Body of pancreas (tissue), 4 donors: ENCODE results near the gene PEPD. TPM values are rescaled to one million over a fixed set of nuclear protein-coding genes. Genes with fewer than 3 reads are reported as not detected.

ENCODE experiments used
- ATAC-seq: fragments of 150-250 bp; one replicate; pipeline ENCODE4 v1.9.1; 2016
- DNase-seq, 4 donors: peaks; one replicate each; pipeline ENCODE4 v3.0.0-alpha.2; 2019
- H3K27ac ChIP-seq, 4 donors: fragments of 200-600 bp; sonication (generic); 1 replicate in 3 of 4; 2 replicates in 1 of 4; pipeline versions ENCODE4 v1.5.1 to v1.6.1; 2016 to 2019; ENCODE audit warnings: mild to moderate bottlenecking in 1 of 4, mixed read lengths in 1 of 4, moderate library complexity in 1 of 4
- H3K27me3 ChIP-seq, 2 donors: fragments of 200-600 bp; sonication (generic); one replicate each; pipeline ENCODE4 v1.6.0; 2016; ENCODE audit warnings: mild to moderate bottlenecking in 1 of 2
- H3K36me3 ChIP-seq, 2 donors: fragments of 200-600 bp; sonication (generic); replicated peaks in 1 of 2; 2 replicates each; pipeline ENCODE4 v1.5.1; 2016; ENCODE audit warnings: low read depth in 2 of 2; ENCODE audit not compliant: insufficient read depth in 1 of 2
- H3K4me1 ChIP-seq: fragments of 200-600 bp; sonication (generic); one replicate; pipeline ENCODE4 v1.6.0; 2016
- H3K4me3 ChIP-seq, 2 donors: fragments of 200-600 bp; sonication (generic); 1 replicate in 1 of 2; 2 replicates in 1 of 2; pipeline ENCODE4 v1.5.1; 2016 to 2019
- H3K9me3 ChIP-seq, 3 donors: fragments of 200-600 bp; sonication (generic); 1 replicate in 2 of 3; 2 replicates in 1 of 3; pipeline ENCODE4 v1.5.1; 2016
- POLR2A ChIP-seq, 3 donors: fragments of 450-650 bp; IDR thresholded peaks; one replicate each; pipeline ENCODE4 v1.6.1; 2016; ENCODE audit warnings: antibody characterized with exemption in 3 of 3, mild to moderate bottlenecking in 2 of 3
- WGBS, 2 donors: methylation state at CpG; one replicate each; pipeline ENCODE4 v1.1.5; 2017; 5-methylcytosine and 5-hydroxymethylcytosine counted together
- intact Hi-C: fragments of 100-400 bp; cut with DNase I; formaldehyde crosslinking; loops from one replicate; pipeline ENCODE4 v1.15.1; 2023
- total RNA-seq, 2 donors: library from RNA; depleted of rRNA; stranded (reverse); fragments of >200 nt; gene quantifications; one replicate each; pipeline ENCODE4 v1.1.0, GENCODE V29; 2016
- TF ChIP-seq, protein P1 (sequence below), 7 experiments: fragments of 450-650 bp in 4 of 7; fragments of 200-600 bp in 3 of 7; sonication (generic) in 3 of 7; IDR thresholded peaks; one replicate each; pipeline ENCODE4 v1.5.1; 2016 to 2019; ENCODE audit warnings: antibody characterized with exemption in 7 of 7

The PEPD gene
- total RNA-seq, 2 donors from 2014 or later = 33.2 to 54.7 TPM

DNA sequence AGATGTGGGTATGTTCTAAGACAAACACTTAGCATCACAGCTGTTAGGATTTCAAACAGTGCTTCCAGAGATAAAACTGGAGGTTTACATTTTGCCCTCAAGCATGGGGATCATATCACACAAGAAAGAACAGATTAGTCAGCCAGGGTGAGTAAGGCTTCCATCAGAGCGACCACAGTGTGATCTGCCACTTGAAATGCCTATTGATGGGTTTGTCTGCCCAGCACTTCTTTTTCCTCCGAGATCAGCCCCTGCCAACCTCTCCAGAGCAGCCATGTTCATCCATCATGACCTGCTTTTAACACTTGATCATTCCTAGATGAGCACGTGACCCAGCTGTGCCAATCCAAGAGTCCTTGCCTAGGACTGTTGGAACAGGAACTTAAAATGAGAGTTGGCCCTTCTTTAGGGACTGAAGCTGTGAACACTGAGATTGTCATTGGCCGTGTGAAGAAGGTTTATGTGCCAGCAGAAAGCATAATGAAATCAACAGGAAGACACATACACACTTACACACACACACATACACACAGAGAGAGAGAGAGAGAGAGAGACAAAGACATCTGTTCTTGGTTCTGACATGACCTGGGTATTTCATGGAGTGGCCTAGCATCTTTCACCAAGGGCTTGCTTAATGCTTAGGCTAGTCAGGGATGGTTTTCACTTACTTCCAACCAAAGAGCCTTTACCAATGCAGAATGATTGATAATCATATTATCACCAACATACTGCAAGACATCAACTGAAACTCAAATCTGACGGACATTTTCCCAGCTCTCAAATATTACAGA lies 153.3 kb downstream of the PEPD start:
- Histone ChIP-seq H3K36me3 (no peaks in the 10 kb centered on the region), H3K27me3 (no peaks in the 10 kb centered on the region), H3K27ac (no peak overlapping the region), H3K9me3 (no peaks in the 10 kb centered on the region), H3K4me3 (no peak overlapping the region), H3K4me1 (peaks cover 5% of the 10 kb centered on the region)
- ATAC-seq (no peak), DNase-seq (no peak)
- TF ChIP-seq, protein P1, sequence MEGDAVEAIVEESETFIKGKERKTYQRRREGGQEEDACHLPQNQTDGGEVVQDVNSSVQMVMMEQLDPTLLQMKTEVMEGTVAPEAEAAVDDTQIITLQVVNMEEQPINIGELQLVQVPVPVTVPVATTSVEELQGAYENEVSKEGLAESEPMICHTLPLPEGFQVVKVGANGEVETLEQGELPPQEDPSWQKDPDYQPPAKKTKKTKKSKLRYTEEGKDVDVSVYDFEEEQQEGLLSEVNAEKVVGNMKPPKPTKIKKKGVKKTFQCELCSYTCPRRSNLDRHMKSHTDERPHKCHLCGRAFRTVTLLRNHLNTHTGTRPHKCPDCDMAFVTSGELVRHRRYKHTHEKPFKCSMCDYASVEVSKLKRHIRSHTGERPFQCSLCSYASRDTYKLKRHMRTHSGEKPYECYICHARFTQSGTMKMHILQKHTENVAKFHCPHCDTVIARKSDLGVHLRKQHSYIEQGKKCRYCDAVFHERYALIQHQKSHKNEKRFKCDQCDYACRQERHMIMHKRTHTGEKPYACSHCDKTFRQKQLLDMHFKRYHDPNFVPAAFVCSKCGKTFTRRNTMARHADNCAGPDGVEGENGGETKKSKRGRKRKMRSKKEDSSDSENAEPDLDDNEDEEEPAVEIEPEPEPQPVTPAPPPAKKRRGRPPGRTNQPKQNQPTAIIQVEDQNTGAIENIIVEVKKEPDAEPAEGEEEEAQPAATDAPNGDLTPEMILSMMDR (IDR thresholded peaks at IDR 0.05) = no peak
- no peak for TF ChIP-seq POLR2A (IDR thresholded peaks at IDR 0.05)
- 62 to 73% methylated on average over 5 of the region's 5 CpGs for WGBS, 2 donors
- intact Hi-C loops = loop anchor here (10.0 kb wide), 1 partner anchor 73 kb away; no protein-coding TSS in a partner anchor

DNA sequence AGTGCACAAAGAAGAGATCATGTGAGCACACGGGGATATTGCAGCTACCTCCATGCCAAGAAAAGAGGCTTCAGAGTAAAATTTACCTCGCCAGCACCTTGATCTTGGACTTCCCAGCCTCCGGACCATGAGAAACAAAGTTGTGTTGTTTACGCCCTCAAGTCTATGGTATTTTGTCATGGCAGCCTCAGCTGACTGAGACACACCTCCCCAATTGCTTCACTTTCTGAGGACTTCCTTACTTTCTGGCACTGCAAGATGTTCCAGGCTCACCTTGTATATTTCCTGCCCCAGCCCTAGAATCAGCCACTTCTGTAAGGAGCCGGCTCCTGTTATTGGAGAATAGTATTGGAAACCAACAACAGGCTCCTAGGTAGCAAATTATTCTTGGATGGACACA lies 154.7 kb downstream of the PEPD start:
- no peaks in the 10 kb centered on the region for H3K4me1 ChIP-seq
- no peak overlapping the region for H3K4me3 ChIP-seq
- H3K36me3 ChIP-seq = no peaks in the 10 kb centered on the region
- DNase-seq = no peak
- no peak overlapping the region for H3K27ac ChIP-seq
- no peaks in the 10 kb centered on the region for H3K27me3 ChIP-seq
- no peak for TF ChIP-seq POLR2A (IDR thresholded peaks at IDR 0.05)
- TF ChIP-seq, protein P1 (IDR thresholded peaks at IDR 0.05) = no peak
- H3K9me3 ChIP-seq = no peaks in the 10 kb centered on the region
- intact Hi-C loops = loop anchor here (10.0 kb wide), 1 partner anchor 72 kb away; no protein-coding TSS in a partner anchor
- 85 to 90% methylated on average over 5 of the region's 5 CpGs for WGBS, 2 donors
- ATAC-seq = no peak

DNA sequence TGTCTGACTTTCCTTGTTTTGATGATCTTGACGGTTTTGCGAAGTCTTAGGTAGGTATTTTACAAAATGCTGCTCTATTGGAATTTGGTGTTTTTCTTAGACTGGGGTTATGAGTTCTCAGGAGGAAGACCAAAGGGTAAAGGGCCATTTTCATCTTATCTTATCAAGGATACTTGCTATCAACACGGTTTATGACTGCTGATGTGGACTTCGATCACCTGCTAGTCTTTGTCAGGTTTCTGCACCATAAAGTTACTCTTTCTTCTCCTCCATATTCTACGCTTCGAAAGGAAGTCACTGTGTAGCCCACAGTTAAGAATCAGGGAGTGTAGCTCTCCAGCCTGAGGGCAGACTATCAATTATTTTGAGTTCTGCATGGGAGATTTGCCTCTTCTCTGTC lies 155.5 kb downstream of the PEPD start:
- 59 to 66% methylated on average over 6 of the region's 6 CpGs for WGBS, 2 donors
- intact Hi-C loops = loop anchor here (10.0 kb wide), 1 partner anchor 71 kb away; no protein-coding TSS in a partner anchor
- no peak overlapping the region for H3K27ac ChIP-seq
- H3K36me3 ChIP-seq = no peaks in the 10 kb centered on the region
- DNase-seq (no peak), ATAC-seq (no peak)
- no peaks in the 10 kb centered on the region for H3K9me3 ChIP-seq
- no peak for TF ChIP-seq POLR2A (IDR thresholded peaks at IDR 0.05)
- TF ChIP-seq, protein P1 (IDR thresholded peaks at IDR 0.05) = no peak
- no peaks in the 10 kb centered on the region for H3K4me1 ChIP-seq
- no peaks in the 10 kb centered on the region for H3K27me3 ChIP-seq
- H3K4me3 ChIP-seq = no peak overlapping the region

DNA sequence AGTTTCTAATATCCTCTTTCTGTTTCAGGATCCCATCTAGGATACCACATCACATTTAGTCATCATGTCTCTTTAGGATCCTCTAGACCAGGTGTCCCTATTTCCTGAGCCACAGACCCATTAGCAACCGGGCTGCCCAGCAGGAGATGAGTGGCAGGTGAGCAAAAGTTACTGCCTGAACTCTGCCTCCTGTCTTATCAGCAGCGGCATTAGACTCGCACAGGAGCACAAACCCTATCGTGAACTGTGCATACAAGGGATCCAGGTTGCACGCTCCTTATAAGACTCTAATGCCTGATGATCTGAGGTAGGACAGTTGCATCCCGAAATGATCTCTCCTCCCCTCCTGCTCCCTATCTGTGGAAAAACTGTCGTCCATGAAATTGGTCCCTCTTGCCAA lies 155.9 kb downstream of the PEPD start:
- no peak overlapping the region for H3K4me3 ChIP-seq
- no peaks in the 10 kb centered on the region for H3K9me3 ChIP-seq
- H3K36me3 ChIP-seq = no peaks in the 10 kb centered on the region
- TF ChIP-seq, protein P1 (IDR thresholded peaks at IDR 0.05) = no peak
- TF ChIP-seq POLR2A (IDR thresholded peaks at IDR 0.05) = no peak
- 32 to 45% methylated on average over 7 of the region's 7 CpGs for WGBS, 2 donors
- H3K27me3 ChIP-seq = no peaks in the 10 kb centered on the region
- H3K27ac ChIP-seq = no peak overlapping the region
- ATAC-seq (no peak), DNase-seq (no peak)
- intact Hi-C loops = loop anchor here (10.0 kb wide), 1 partner anchor 71 kb away; no protein-coding TSS in a partner anchor
- no peaks in the 10 kb centered on the region for H3K4me1 ChIP-seq
